ENCODE results near the gene CLDN11. TPM values are rescaled to one million over a fixed set of nuclear protein-coding genes. Genes with fewer than 3 reads are reported as not detected.

CLDN11 gene
- polyA plus RNA-seq, 2 donors = 0.49 to 1.2 TPM

- no peaks in the 10 kb centered on the region for H3K9me3 ChIP-seq (ENCODE audit: control insufficient read depth in 2 of 2, insufficient read depth in 1 of 2, low read depth in 1 of 2, low read length in 1 of 2)
- WGBS, 2 donors = 55 to 77% methylated on average over 6 of the region's 6 CpGs
- H3K4me1 ChIP-seq (ENCODE audit: control insufficient read depth in 2 of 2, insufficient read depth in 2 of 2, low read length in 1 of 2) = peaks cover 0 to 3% of the 10 kb centered on the region in 2 donors
- no peaks in the 10 kb centered on the region for H3K27me3 ChIP-seq (ENCODE audit: control insufficient read depth in 1 of 2, insufficient read depth in 2 of 2, low read length in 2 of 2)
- no peak overlapping the region for H3K27ac ChIP-seq (ENCODE audit: low read depth in 2 of 2, low read length in 1 of 2)
- no peaks in the 10 kb centered on the region for H3K36me3 ChIP-seq (ENCODE audit: control insufficient read depth in 2 of 2, insufficient read depth in 2 of 2, low read length in 1 of 2)
- no peak overlapping the region for H3K4me3 ChIP-seq (ENCODE audit: low read depth in 1 of 2, low read length in 2 of 2)
These were observed 57.6 kb downstream of the CLDN11 start for GRCh38 chr3:170476291-170476690.

GRCh38 chr3:170477395-170477794 lies 58.7 kb downstream of the CLDN11 start:
- no peaks in the 10 kb centered on the region for H3K36me3 ChIP-seq (ENCODE audit: control insufficient read depth in 2 of 2, insufficient read depth in 2 of 2, low read length in 1 of 2)
- peaks cover 0 to 3% of the 10 kb centered on the region in 2 donors for H3K4me1 ChIP-seq (ENCODE audit: control insufficient read depth in 2 of 2, insufficient read depth in 2 of 2, low read length in 1 of 2)
- H3K27me3 ChIP-seq (ENCODE audit: control insufficient read depth in 1 of 2, insufficient read depth in 2 of 2, low read length in 2 of 2) = no peaks in the 10 kb centered on the region
- no peaks in the 10 kb centered on the region for H3K9me3 ChIP-seq (ENCODE audit: control insufficient read depth in 2 of 2, insufficient read depth in 1 of 2, low read depth in 1 of 2, low read length in 1 of 2)
- no peak overlapping the region for H3K27ac ChIP-seq (ENCODE audit: low read depth in 2 of 2, low read length in 1 of 2)
- WGBS, 2 donors = 29 to 38% methylated on average over 2 of the region's 2 CpGs
- no peak overlapping the region for H3K4me3 ChIP-seq (ENCODE audit: low read depth in 1 of 2, low read length in 2 of 2)

GRCh38 chr3:170480111-170480510 lies 61.4 kb downstream of the CLDN11 start:
- no peak overlapping the region for H3K27ac ChIP-seq (ENCODE audit: low read depth in 2 of 2, low read length in 1 of 2)
- no peaks in the 10 kb centered on the region for H3K9me3 ChIP-seq (ENCODE audit: control insufficient read depth in 2 of 2, insufficient read depth in 1 of 2, low read depth in 1 of 2, low read length in 1 of 2)
- no peaks in the 10 kb centered on the region for H3K27me3 ChIP-seq (ENCODE audit: control insufficient read depth in 1 of 2, insufficient read depth in 2 of 2, low read length in 2 of 2)
- 87 to 93% methylated on average over 4 of the region's 4 CpGs for WGBS, 2 donors
- no peaks in the 10 kb centered on the region for H3K4me1 ChIP-seq (ENCODE audit: control insufficient read depth in 2 of 2, insufficient read depth in 2 of 2, low read length in 1 of 2)
- no peaks in the 10 kb centered on the region for H3K36me3 ChIP-seq (ENCODE audit: control insufficient read depth in 2 of 2, insufficient read depth in 2 of 2, low read length in 1 of 2)
- H3K4me3 ChIP-seq (ENCODE audit: low read depth in 1 of 2, low read length in 2 of 2) = no peak overlapping the region

GRCh38 chr3:170482199-170482598 lies 63.5 kb downstream of the CLDN11 start:
- 75 to 85% methylated on average over 4 of the region's 4 CpGs for WGBS, 2 donors
- no peaks in the 10 kb centered on the region for H3K27me3 ChIP-seq (ENCODE audit: control insufficient read depth in 1 of 2, insufficient read depth in 2 of 2, low read length in 2 of 2)
- no peaks in the 10 kb centered on the region for H3K4me1 ChIP-seq (ENCODE audit: control insufficient read depth in 2 of 2, insufficient read depth in 2 of 2, low read length in 1 of 2)
- no peaks in the 10 kb centered on the region for H3K36me3 ChIP-seq (ENCODE audit: control insufficient read depth in 2 of 2, insufficient read depth in 2 of 2, low read length in 1 of 2)
- H3K9me3 ChIP-seq (ENCODE audit: control insufficient read depth in 2 of 2, insufficient read depth in 1 of 2, low read depth in 1 of 2, low read length in 1 of 2) = no peaks in the 10 kb centered on the region
- no peak overlapping the region for H3K4me3 ChIP-seq (ENCODE audit: low read depth in 1 of 2, low read length in 2 of 2)
- no peak overlapping the region for H3K27ac ChIP-seq (ENCODE audit: low read depth in 2 of 2, low read length in 1 of 2)

- Histone ChIP-seq H3K27me3 (ENCODE audit: control insufficient read depth in 1 of 2, insufficient read depth in 2 of 2, low read length in 2 of 2) (no peaks in the 10 kb centered on the region), H3K27ac (ENCODE audit: low read depth in 2 of 2, low read length in 1 of 2) (no peak overlapping the region), H3K9me3 (ENCODE audit: control insufficient read depth in 2 of 2, insufficient read depth in 1 of 2, low read depth in 1 of 2, low read length in 1 of 2) (no peaks in the 10 kb centered on the region), H3K4me1 (ENCODE audit: control insufficient read depth in 2 of 2, insufficient read depth in 2 of 2, low read length in 1 of 2) (no peaks in the 10 kb centered on the region), H3K36me3 (ENCODE audit: control insufficient read depth in 2 of 2, insufficient read depth in 2 of 2, low read length in 1 of 2) (no peaks in the 10 kb centered on the region), H3K4me3 (ENCODE audit: low read depth in 1 of 2, low read length in 2 of 2) (no peak overlapping the region)
- WGBS, 2 donors = 72 to 73% methylated on average over 5 of the region's 5 CpGs
These were observed 65.0 kb downstream of the CLDN11 start for GRCh38 chr3:170483485-170484262.

Other genes with a start within 250 kb of the CLDN11 start
- 1 to 10 TPM; 3.4 to 5.4 TPM for gene PHC3, start 237.1 kb upstream of the CLDN11 start, polyA plus RNA-seq
- 10 to 100 TPM; 12.9 to 15.1 TPM for gene PRKCI, start 196.4 kb upstream of the CLDN11 start, polyA plus RNA-seq
- gene SKIL, start 61.2 kb upstream of the CLDN11 start, polyA plus RNA-seq = 1 to 10 TPM; 5.1 to 9.5 TPM
- not detected for gene SLC7A14, start 167.2 kb downstream of the CLDN11 start, polyA plus RNA-seq

All from esophagus (tissue), 2 donors.